Common myeloid progenitor, CD34-positive (primary cell): Measurements from ENCODE around the gene SLC45A3.

Experiments
- CTCF ChIA-PET: fragments of 350-600 bp; sonication (Branson Sonifier 250); formaldehyde crosslinking; loops from one replicate; lab custom pipeline; 2021; ENCODE audit warnings: antibody characterized with exemption; lab: Charles Lee
- POLR2A ChIA-PET: fragments of 350-600 bp; sonication (Branson Sonifier 250); formaldehyde crosslinking; loops from one replicate; lab custom pipeline; 2021; ENCODE audit warnings: antibody characterized with exemption; lab: Charles Lee
- DNase-seq, 3 donors: peaks; one replicate each; pipeline versions ENCODE4 v3.0.0 to v3.0.0-alpha.2; 2013
- H3K27ac ChIP-seq, 2 experiments: 1 replicate in 1 of 2; 2 replicates in 1 of 2; pipeline ENCODE4 v1.7.0; 2013; ENCODE audit warnings: inconsistent platforms in 2 of 2, low read length in 2 of 2, mild to moderate bottlenecking in 2 of 2, low read depth in 1 of 2, moderate library complexity in 1 of 2; ENCODE audit not compliant: severe bottlenecking in 2 of 2, insufficient read depth in 1 of 2, poor library complexity in 1 of 2
- H3K27me3 ChIP-seq, 5 experiments: replicated peaks in 2 of 5; 1 replicate in 3 of 5; 2 replicates in 2 of 5; pipeline versions ENCODE4 v1.6.1 to v1.7.0; 2013; ENCODE audit warnings: low read length in 4 of 5, mild to moderate bottlenecking in 2 of 5, moderate library complexity in 2 of 5, inconsistent platforms in 1 of 5; ENCODE audit not compliant: insufficient read depth in 5 of 5, control insufficient read depth in 4 of 5
- H3K36me3 ChIP-seq, 4 experiments: 1 replicate in 2 of 4; 2 replicates in 2 of 4; pipeline versions ENCODE4 v1.6.1 to v1.7.0; 2013; ENCODE audit warnings: low read length in 3 of 4, control low read depth in 1 of 4, mild to moderate bottlenecking in 1 of 4; ENCODE audit not compliant: control insufficient read depth in 4 of 4, insufficient read depth in 4 of 4
- H3K4me1 ChIP-seq, 4 experiments: 1 replicate in 3 of 4; 2 replicates in 1 of 4; pipeline versions ENCODE4 v1.6.1 to v1.7.1; 2013; ENCODE audit warnings: low read length in 3 of 4, mild to moderate bottlenecking in 3 of 4, control low read depth in 1 of 4, inconsistent platforms in 1 of 4, moderate library complexity in 1 of 4; ENCODE audit not compliant: control insufficient read depth in 4 of 4, insufficient read depth in 4 of 4; ENCODE audit errors: control extremely low read depth in 1 of 4
- H3K4me3 ChIP-seq, 7 experiments: 1 replicate in 4 of 7; 2 replicates in 3 of 7; pipeline versions ENCODE4 v1.5.1 to v1.7.0; 2013; ENCODE audit warnings: mild to moderate bottlenecking in 7 of 7, low read length in 6 of 7, moderate library complexity in 6 of 7, inconsistent platforms in 2 of 7, low read depth in 2 of 7, control low read depth in 1 of 7; ENCODE audit not compliant: insufficient read depth in 4 of 7, control insufficient read depth in 1 of 7; ENCODE audit errors: extremely low read depth in 1 of 7
- H3K9me3 ChIP-seq, 5 experiments: 1 replicate in 4 of 5; 2 replicates in 1 of 5; pipeline versions ENCODE4 v1.6.1 to v1.7.1; 2013; ENCODE audit warnings: low read length in 4 of 5, mild to moderate bottlenecking in 2 of 5, inconsistent platforms in 1 of 5, low read depth in 1 of 5, moderate library complexity in 1 of 5; ENCODE audit not compliant: control insufficient read depth in 4 of 5, insufficient read depth in 2 of 5; ENCODE audit errors: control extremely low read depth in 1 of 5
- WGBS: methylation state at CpG from one replicate; pipeline ENCODE4 v1.1.5; 2013; ENCODE audit not compliant: insufficient coverage; 5-methylcytosine and 5-hydroxymethylcytosine counted together

The SLC45A3 gene

DNA sequence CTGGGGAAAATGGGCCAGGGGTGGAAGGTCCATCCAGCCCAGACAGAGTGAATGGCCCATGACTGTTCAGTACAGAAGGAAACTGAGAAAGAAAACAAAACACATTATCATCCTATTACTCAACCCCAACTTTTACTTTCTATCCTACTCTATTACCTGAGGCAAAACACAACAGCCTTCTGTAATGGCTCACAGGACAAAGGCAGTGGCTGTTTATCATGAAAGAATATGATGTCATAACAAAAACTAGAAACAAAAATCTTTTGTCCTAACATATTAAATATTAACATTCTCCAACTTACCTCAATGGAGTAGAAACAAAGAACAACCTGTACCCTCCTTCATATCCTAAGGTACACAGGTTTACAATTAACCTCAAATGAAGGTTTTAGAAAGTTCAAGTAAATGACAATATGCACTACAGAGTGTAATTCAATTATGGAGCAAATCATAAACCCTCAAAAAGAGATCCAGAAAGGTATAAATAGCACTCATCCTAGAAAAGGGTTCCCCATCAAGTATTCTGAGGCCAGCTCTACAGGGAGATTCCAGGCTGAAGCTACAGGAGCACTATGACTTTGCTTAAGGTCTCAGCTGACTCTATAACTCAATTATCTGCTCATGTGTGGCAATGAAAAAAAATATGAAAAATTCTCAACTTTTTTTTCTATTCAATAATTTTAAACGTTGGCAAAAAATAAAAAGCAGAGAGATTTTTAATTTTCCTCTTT, 63.6 kb downstream of the SLC45A3 start:
- Histone ChIP-seq H3K4me3 (no peak overlapping the region), H3K9me3 (no peaks in the 10 kb centered on the region), H3K4me1 (no peaks in the 10 kb centered on the region), H3K36me3 (peaks cover 22 to 80% (median 50%) of the 10 kb centered on the region in 4 experiments), H3K27ac (no peak overlapping the region), H3K27me3 (no peaks in the 10 kb centered on the region)
- POLR2A ChIA-PET: no interaction called here
- WGBS: no CpG with 5 or more reads among the region's 1 CpG
- no peak for DNase-seq
- CTCF ChIA-PET: interaction anchor here (1.4 to 2.0 kb wide), 3 partner anchors 13 to 25 kb away, joined by 3 to 12 read pairs (median 6); no protein-coding TSS in a partner anchor

DNA sequence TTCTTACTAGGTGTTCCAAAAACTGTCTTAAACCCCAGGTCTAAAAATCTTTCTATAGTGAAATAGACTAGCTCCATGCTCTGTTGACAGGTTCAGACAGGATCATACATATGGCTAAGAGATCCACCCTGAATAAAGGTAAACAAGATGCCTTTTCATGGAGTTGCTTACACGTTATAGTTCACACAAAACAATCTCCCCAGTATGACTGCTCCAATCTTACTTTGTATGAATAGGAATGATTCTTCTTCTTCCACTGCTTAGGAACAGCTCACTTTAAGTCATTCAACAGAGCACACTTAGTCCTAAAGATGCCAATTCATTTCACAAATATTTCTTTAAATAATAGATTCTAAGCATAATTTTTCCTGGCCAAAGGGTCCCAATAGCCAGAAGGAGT, 64.5 kb downstream of the SLC45A3 start:
- CTCF ChIA-PET: interaction anchor here (1.4 to 1.6 kb wide), 2 partner anchors 14 to 24 kb away, joined by 3 to 6 read pairs; no protein-coding TSS in a partner anchor
- H3K27ac ChIP-seq: no peak overlapping the region
- DNase-seq: no peak
- peaks cover 24 to 81% (median 54%) of the 10 kb centered on the region in 4 experiments for H3K36me3 ChIP-seq
- no peaks in the 10 kb centered on the region for H3K27me3 ChIP-seq
- H3K4me3 ChIP-seq: no peak overlapping the region
- POLR2A ChIA-PET: no interaction called here
- no peaks in the 10 kb centered on the region for H3K9me3 ChIP-seq
- peaks cover 0 to 9% (median under 1%) of the 10 kb centered on the region in 4 experiments for H3K4me1 ChIP-seq
- WGBS: no CpG with 5 or more reads among the region's 1 CpG

DNA sequence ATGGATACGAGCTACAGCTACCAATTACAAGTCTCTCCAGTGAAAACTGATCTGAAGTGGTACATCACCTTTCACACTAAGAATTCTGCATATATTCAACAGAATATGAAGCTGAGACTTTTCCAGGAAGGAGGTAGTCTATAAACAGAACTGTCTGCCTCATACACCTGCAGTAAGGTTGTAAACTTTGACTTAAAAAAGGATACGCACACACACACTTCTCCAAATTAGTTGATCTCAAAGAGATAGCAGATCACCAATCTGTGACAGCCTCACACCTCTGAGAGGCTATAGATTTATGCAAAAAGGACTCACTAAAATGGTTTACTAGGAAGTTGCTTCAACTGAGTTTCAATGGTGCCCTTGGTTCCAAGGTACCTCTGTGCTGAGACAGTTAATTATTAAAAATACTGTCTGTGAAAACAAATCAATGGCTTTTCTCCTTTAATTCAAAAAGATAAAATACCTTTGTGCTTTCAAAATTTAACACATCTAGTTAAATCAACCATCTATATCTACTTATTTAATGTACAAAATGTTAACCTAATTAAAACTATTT, 66.4 kb downstream of the SLC45A3 start:
- Histone ChIP-seq H3K27ac (no peak overlapping the region), H3K4me3 (no peak overlapping the region), H3K36me3 (peaks cover 20 to 71% (median 47%) of the 10 kb centered on the region in 4 experiments), H3K9me3 (no peaks in the 10 kb centered on the region), H3K27me3 (no peaks in the 10 kb centered on the region), H3K4me1 (peaks cover 0 to 12% (median under 1%) of the 10 kb centered on the region in 4 experiments)
- DNase-seq: no peak
- WGBS: 67% methylated on average over 1 of the region's 2 CpGs
- POLR2A ChIA-PET: no interaction called here
- CTCF ChIA-PET: interaction anchor here (0.9 to 2.5 kb wide), 5 partner anchors 10 to 22 kb away, joined by 3 to 8 read pairs (median 5); no protein-coding TSS in a partner anchor

DNA sequence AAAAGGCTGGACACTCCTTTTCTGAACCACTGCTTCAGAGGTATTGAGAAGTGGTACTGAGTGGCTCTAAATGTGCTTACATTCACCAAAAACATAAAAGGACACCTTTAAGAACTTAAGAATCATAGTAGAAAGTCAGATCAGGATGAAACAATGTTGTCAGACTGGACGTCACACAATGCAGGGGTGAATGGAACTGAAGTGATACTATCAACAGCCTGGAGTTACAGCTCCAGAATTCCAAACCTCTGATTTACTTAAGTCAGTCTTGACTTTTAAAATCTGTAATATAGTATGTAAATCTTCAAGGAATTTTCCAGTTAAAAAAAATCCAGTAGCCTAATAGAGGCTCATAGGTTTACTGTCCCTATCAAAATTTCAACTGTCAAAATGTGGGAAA, 67.8 kb downstream of the SLC45A3 start:
- DNase-seq: no peak
- POLR2A ChIA-PET: no interaction called here
- no peaks in the 10 kb centered on the region for H3K9me3 ChIP-seq
- 100% methylated on average over 1 of the region's 1 CpG for WGBS
- no peak overlapping the region for H3K4me3 ChIP-seq
- peaks cover 0 to 12% (median under 1%) of the 10 kb centered on the region in 4 experiments for H3K4me1 ChIP-seq
- H3K27me3 ChIP-seq: no peaks in the 10 kb centered on the region
- peaks cover 10 to 64% (median 44%) of the 10 kb centered on the region in 4 experiments for H3K36me3 ChIP-seq
- no peak overlapping the region for H3K27ac ChIP-seq
- CTCF ChIA-PET: interaction anchor here (0.9 to 2.5 kb wide), 6 partner anchors 12 to 98 kb away, joined by 3 to 8 read pairs (median 5); partner anchors contain the start of gene ELK4

DNA sequence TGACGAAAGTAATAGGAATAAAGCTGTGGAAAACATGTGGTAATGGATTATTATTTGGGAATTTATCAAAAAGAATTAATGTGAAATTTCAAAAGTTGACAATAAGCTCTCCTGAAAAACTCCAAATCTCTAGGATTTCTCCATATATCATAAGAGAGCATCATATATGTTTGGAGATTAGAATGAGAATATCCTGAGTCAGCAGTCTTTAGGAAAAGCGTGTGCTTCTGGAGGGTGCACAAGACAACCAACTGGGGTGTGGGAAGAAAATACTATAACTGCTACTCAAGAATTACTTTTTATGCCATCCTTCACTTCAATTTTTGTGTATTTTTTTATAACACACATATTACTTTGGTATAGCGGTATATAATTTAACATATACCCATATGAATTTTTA, 68.2 kb downstream of the SLC45A3 start:
- Histone ChIP-seq H3K27ac (no peak overlapping the region), H3K9me3 (no peaks in the 10 kb centered on the region), H3K4me3 (no peak overlapping the region), H3K4me1 (peaks cover 0 to 12% (median under 1%) of the 10 kb centered on the region in 4 experiments), H3K27me3 (no peaks in the 10 kb centered on the region), H3K36me3 (peaks cover 10 to 60% (median 44%) of the 10 kb centered on the region in 4 experiments)
- no peak for DNase-seq
- POLR2A ChIA-PET: no interaction called here
- WGBS: no CpG with 5 or more reads among the region's 3 CpGs
- CTCF ChIA-PET: interaction anchor here (0.9 to 1.5 kb wide), 3 partner anchors 20 to 98 kb away, joined by 3 to 5 read pairs (median 3); partner anchors contain the start of gene ELK4

DNA sequence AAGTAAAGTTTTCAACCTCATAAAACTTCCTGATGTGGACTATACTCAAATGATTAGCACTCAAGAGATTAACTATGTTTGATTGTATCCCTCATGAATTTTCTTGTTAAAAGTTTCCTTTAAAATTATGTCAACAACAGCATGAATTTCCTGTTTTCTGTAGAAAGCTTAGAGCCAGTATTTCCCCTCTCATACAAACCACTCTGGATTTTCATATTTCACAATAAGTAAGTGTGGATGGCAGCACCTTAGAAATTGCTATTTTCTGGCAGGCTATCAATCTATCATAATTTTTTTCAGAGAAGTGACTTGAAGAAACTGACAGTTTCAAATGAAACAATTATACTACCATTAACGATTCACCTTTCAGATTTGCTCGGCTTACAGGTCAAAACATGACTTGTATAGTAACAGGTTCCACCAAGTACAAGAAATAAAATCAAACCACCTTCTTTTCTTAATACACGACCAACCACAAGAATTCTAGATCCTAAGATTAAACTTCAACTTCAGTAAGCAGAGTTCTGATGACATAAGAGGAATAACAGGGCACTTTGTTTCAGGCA, 69.3 kb downstream of the SLC45A3 start:
- peak overlapping the region; percentile 27 to 59 for H3K27ac ChIP-seq
- WGBS: 0% methylated on average over 1 of the region's 3 CpGs
- no peak for DNase-seq
- peaks cover 0 to 12% (median 1%) of the 10 kb centered on the region in 4 experiments for H3K4me1 ChIP-seq
- H3K36me3 ChIP-seq: peaks cover 13 to 49% (median 38%) of the 10 kb centered on the region in 4 experiments
- H3K4me3 ChIP-seq: no peak overlapping the region
- no peaks in the 10 kb centered on the region for H3K9me3 ChIP-seq
- ChIA-PET POLR2A (no interaction called here), CTCF (interaction anchor here (1.5 kb wide), 1 partner anchor 19 kb away, joined by 5 read pairs; no protein-coding TSS in a partner anchor)
- H3K27me3 ChIP-seq: no peaks in the 10 kb centered on the region
